Panc1 (cell line): Measurements from ENCODE around the gene CCDC60. TPM values are rescaled to one million over a fixed set of nuclear protein-coding genes. Genes with fewer than 3 reads are reported as not detected.

Experiments
- ATAC-seq: fragments of 200-7000 bp; cut with Tn5 transposase; 2 replicates; pipeline ENCODE4 v1.9.1; 2020; ENCODE audit warnings: mild to moderate bottlenecking, moderate library complexity
- BruUV-seq: library from RNA; stranded (reverse); fragments of 400-500 nt; replicated peaks from 2 replicates; lab custom pipeline; 2021; lab: Mats Ljungman, UMichigan
- CTCF ChIA-PET: fragments of 300-600 bp; sonication (Branson Sonifier 250); formaldehyde crosslinking; loops from one replicate; lab custom pipeline; 2022; ENCODE audit warnings: antibody characterized with exemption; lab: Charles Lee
- POLR2A ChIA-PET: fragments of 300-600 bp; sonication (Branson Sonifier 250); formaldehyde crosslinking; loops from one replicate; lab custom pipeline; 2022; ENCODE audit warnings: antibody characterized with exemption; lab: Charles Lee
- DNase-seq: peaks from one replicate; pipeline ENCODE4 v3.0.0-alpha.2; 2010; ENCODE audit warnings: low read depth, low spot score
- H3K27ac ChIP-seq: 2 replicates; pipeline ENCODE4 v1.5.1; 2011; ENCODE audit warnings: mild to moderate bottlenecking, low read length, inconsistent platforms
- H3K27me3 ChIP-seq: fragments of 200-500 bp; sonication (Bioruptor generic); 2 replicates; pipeline ENCODE4 v1.6.0; 2014; ENCODE audit warnings: low read length, inconsistent platforms; ENCODE audit not compliant: control insufficient read depth, insufficient read depth
- H3K36me3 ChIP-seq: fragments of 200-500 bp; sonication (Bioruptor generic); 2 replicates; pipeline ENCODE4 v1.5.1; 2014; ENCODE audit warnings: inconsistent platforms, mild to moderate bottlenecking, low read length, moderate library complexity; ENCODE audit not compliant: control insufficient read depth, insufficient read depth
- H3K4me1 ChIP-seq: 2 replicates; pipeline ENCODE4 v1.5.1; 2011; ENCODE audit warnings: inconsistent platforms, mild to moderate bottlenecking, low read length, moderate library complexity; ENCODE audit not compliant: control insufficient read depth, insufficient read depth
- H3K4me3 ChIP-seq, 2 experiments: 2 replicates each; pipeline ENCODE4 v1.5.1; 2011 to 2012; ENCODE audit warnings: low read depth in 2 of 2, low read length in 2 of 2, mild to moderate bottlenecking in 2 of 2, inconsistent platforms in 1 of 2, moderate library complexity in 1 of 2
- H3K9me3 ChIP-seq: fragments of 200-500 bp; sonication (Bioruptor generic); 2 replicates; pipeline ENCODE4 v1.5.1; 2014; ENCODE audit warnings: low read depth, mild to moderate bottlenecking, inconsistent platforms, low read length, moderate library complexity; ENCODE audit not compliant: control insufficient read depth, insufficient read depth
- POLR2AphosphoS5 ChIP-seq: IDR thresholded peaks from 2 replicates; pipeline ENCODE4 v1.6.1; 2012; ENCODE audit warnings: mild to moderate bottlenecking, low read depth, low read length, moderate library complexity
- SIN3A ChIP-seq: IDR thresholded peaks from 2 replicates; pipeline ENCODE4 v1.6.1; 2012; ENCODE audit warnings: low read depth, mild to moderate bottlenecking, low read length, moderate library complexity, borderline replicate concordance; ENCODE audit not compliant: insufficient read depth
- TCF7L2 ChIP-seq: IDR thresholded peaks from 2 replicates; pipeline ENCODE4 v1.6.1; 2011; ENCODE audit warnings: mild to moderate bottlenecking, low read depth, low read length, inconsistent platforms
- in situ Hi-C: cut with HindIII; loops from 2 replicates; pipeline ENCODE4 v1.10.0; 2016; ENCODE audit warnings: low sequenced_read_pairs, low pct_unique_long_range_greater_than_20kb
- intact Hi-C: fragments of 100-400 bp; cut with micrococcal nuclease; formaldehyde crosslinking; loops from one replicate; pipeline ENCODE4 v1.10.0; 2022; ENCODE audit not compliant: unreplicated experiment
- total RNA-seq: library from RNA; stranded (reverse); gene quantifications from one replicate; pipeline ENCODE4 v1.2.1, GENCODE V29; 2021; ENCODE audit not compliant: unreplicated experiment
- TF ChIP-seq, protein P1 (sequence below), 2 experiments: IDR thresholded peaks; 2 replicates each; pipeline ENCODE4 v1.6.1; 2011 to 2012; ENCODE audit warnings: low read depth in 2 of 2, control low read depth in 1 of 2, low read length in 1 of 2, mild to moderate bottlenecking in 1 of 2, moderate library complexity in 1 of 2; ENCODE audit not compliant: insufficient read depth in 1 of 2
- TF ChIP-seq, protein P2 (sequence below): fragments of 450-650 bp; IDR thresholded peaks from 2 replicates; pipeline ENCODE4 v1.5.1; 2017; ENCODE audit warnings: mild to moderate bottlenecking

Gene CCDC60
- total RNA-seq, 1 experiment from 2014 or later = not detected

DNA sequence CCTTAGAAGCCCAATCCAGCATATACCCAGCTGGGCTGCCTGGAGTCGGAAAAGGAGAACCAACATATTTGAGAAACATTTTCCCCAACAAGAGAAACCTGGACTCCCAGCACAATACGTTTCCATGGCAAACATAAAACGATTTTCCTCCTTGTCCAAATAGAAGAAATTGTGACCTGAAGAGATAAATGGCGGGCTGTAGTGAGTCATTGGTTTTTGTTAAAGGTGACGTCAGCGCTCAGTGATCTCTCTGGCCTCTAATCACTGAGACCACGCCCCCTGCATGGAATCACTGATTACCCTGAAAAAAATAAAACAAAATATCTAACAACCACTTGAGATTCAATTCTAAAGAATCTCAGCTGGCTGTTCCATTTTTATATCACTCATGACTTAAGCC, 6.0 kb downstream of the CCDC60 start:
- Histone ChIP-seq H3K27ac (no peak overlapping the region), H3K36me3 (no peaks in the 10 kb centered on the region), H3K9me3 (no peaks in the 10 kb centered on the region), H3K4me3 (no peak overlapping the region), H3K4me1 (no peaks in the 10 kb centered on the region), H3K27me3 (peaks cover 3% of the 10 kb centered on the region; the same call in 1 of the 2 replicates)
- CTCF ChIA-PET = no interaction called here
- intact Hi-C loops = no loop called here
- no TSS peak for BruUV-seq
- POLR2A ChIA-PET = interaction anchor here (0.6 kb wide), 1 partner anchor 88 kb away, joined by 3 read pairs; no protein-coding TSS in a partner anchor
- TF ChIP-seq SIN3A = no peak
- TF ChIP-seq, protein P1, sequence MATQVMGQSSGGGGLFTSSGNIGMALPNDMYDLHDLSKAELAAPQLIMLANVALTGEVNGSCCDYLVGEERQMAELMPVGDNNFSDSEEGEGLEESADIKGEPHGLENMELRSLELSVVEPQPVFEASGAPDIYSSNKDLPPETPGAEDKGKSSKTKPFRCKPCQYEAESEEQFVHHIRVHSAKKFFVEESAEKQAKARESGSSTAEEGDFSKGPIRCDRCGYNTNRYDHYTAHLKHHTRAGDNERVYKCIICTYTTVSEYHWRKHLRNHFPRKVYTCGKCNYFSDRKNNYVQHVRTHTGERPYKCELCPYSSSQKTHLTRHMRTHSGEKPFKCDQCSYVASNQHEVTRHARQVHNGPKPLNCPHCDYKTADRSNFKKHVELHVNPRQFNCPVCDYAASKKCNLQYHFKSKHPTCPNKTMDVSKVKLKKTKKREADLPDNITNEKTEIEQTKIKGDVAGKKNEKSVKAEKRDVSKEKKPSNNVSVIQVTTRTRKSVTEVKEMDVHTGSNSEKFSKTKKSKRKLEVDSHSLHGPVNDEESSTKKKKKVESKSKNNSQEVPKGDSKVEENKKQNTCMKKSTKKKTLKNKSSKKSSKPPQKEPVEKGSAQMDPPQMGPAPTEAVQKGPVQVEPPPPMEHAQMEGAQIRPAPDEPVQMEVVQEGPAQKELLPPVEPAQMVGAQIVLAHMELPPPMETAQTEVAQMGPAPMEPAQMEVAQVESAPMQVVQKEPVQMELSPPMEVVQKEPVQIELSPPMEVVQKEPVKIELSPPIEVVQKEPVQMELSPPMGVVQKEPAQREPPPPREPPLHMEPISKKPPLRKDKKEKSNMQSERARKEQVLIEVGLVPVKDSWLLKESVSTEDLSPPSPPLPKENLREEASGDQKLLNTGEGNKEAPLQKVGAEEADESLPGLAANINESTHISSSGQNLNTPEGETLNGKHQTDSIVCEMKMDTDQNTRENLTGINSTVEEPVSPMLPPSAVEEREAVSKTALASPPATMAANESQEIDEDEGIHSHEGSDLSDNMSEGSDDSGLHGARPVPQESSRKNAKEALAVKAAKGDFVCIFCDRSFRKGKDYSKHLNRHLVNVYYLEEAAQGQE (IDR thresholded peaks at IDR 0.05; ENCODE audit: insufficient read depth in 1 of 2, low read depth in 2 of 2, low read length in 1 of 2) = no peak
- TF ChIP-seq, protein P2, sequence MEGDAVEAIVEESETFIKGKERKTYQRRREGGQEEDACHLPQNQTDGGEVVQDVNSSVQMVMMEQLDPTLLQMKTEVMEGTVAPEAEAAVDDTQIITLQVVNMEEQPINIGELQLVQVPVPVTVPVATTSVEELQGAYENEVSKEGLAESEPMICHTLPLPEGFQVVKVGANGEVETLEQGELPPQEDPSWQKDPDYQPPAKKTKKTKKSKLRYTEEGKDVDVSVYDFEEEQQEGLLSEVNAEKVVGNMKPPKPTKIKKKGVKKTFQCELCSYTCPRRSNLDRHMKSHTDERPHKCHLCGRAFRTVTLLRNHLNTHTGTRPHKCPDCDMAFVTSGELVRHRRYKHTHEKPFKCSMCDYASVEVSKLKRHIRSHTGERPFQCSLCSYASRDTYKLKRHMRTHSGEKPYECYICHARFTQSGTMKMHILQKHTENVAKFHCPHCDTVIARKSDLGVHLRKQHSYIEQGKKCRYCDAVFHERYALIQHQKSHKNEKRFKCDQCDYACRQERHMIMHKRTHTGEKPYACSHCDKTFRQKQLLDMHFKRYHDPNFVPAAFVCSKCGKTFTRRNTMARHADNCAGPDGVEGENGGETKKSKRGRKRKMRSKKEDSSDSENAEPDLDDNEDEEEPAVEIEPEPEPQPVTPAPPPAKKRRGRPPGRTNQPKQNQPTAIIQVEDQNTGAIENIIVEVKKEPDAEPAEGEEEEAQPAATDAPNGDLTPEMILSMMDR = no peak
- TF ChIP-seq TCF7L2 = no peak
- ATAC-seq (no peak), DNase-seq (no peak)
- in situ Hi-C loops = loop anchor here (5.0 kb wide), 1 partner anchor 37 kb away; no protein-coding TSS in a partner anchor

DNA sequence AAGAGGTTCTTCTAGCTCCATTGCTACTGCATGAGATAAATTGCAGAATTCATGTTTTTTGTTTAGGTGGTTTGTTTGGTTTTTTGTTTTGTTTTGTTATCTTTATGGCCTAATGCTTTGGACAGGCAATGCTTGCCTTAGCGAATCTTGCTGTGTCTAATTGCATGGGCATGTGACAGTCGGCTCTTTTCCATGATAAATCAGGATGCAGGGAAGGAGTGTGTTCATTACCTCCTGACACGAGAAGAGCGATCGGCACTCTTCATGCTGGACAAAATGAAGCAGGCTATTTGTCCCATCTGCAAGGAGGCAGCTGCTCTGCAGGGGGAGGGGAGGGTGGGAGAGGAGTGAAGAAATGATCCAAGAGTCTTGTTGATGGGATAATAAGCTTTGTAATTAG, 6.5 kb downstream of the CCDC60 start:
- ATAC-seq (no peak), DNase-seq (no peak)
- Histone ChIP-seq H3K4me1 (no peaks in the 10 kb centered on the region), H3K27me3 (peaks cover 3% of the 10 kb centered on the region; the same call in 1 of the 2 replicates), H3K4me3 (no peak overlapping the region), H3K27ac (no peak overlapping the region), H3K36me3 (no peaks in the 10 kb centered on the region), H3K9me3 (no peaks in the 10 kb centered on the region)
- TF ChIP-seq POLR2AphosphoS5 (no peak), TCF7L2 (no peak), SIN3A (no peak)
- TF ChIP-seq, protein P2 = no peak
- TF ChIP-seq, protein P1 (IDR thresholded peaks at IDR 0.05; ENCODE audit: insufficient read depth in 1 of 2, low read depth in 2 of 2, low read length in 1 of 2) = no peak
- BruUV-seq = no TSS peak
- in situ Hi-C loops (loop anchor here (5.0 kb wide), 1 partner anchor 36 kb away; no protein-coding TSS in a partner anchor), intact Hi-C loops (no loop called here)
- ChIA-PET POLR2A (interaction anchor here (0.6 kb wide), 1 partner anchor 89 kb away, joined by 3 read pairs; no protein-coding TSS in a partner anchor), CTCF (no interaction called here)
